Endothelial cell of umbilical vein (primary cell): ENCODE measurements around the gene CLTCL1. TPM values are rescaled to one million over a fixed set of nuclear protein-coding genes. Genes with fewer than 3 reads are reported as not detected.

ENCODE experiments used
- BruUV-seq: library from RNA; stranded (reverse); fragments of 400-500 nt; replicated peaks from 2 replicates; lab custom pipeline; 2021; lab: Mats Ljungman, UMichigan
- CTCF ChIA-PET: fragments of 300-600, 350-600 bp; sonication (Branson Sonifier 250); formaldehyde crosslinking; loops from one replicate; lab custom pipeline; 2021; ENCODE audit warnings: antibody characterized with exemption, inconsistent platforms; lab: Charles Lee
- POLR2A ChIA-PET: fragments of 300-600, 350-600 bp; sonication (Branson Sonifier 250); formaldehyde crosslinking; loops from one replicate; lab custom pipeline; 2021; ENCODE audit warnings: antibody characterized with exemption, inconsistent platforms; lab: Charles Lee
- DNase-seq: peaks from one replicate; pipeline ENCODE4 v3.0.0-alpha.2; 2011; ENCODE audit warnings: low read depth, low spot score
- FAIRE-seq: peaks from 2 replicates; lab custom pipeline; 2011; peaks lifted over from hg19 to GRCh38; lab: Jason Lieb, UNC
- H2AFZ ChIP-seq: 2 replicates; pipeline ENCODE4 v1.6.0; 2012; ENCODE audit warnings: low read depth, low read length, control low read depth, inconsistent platforms
- H3K27ac ChIP-seq: 2 replicates; pipeline ENCODE4 v1.5.1; 2011; ENCODE audit warnings: low read depth, mild to moderate bottlenecking, control low read depth, low read length, moderate library complexity; ENCODE audit not compliant: insufficient read depth
- H3K27me3 ChIP-seq, 2 experiments: 2 replicates each; pipeline versions ENCODE4 v1.6.0 to v1.6.1; 2011; ENCODE audit warnings: low read length in 2 of 2, mixed read lengths in 1 of 2; ENCODE audit not compliant: control insufficient read depth in 2 of 2, insufficient read depth in 2 of 2
- H3K36me3 ChIP-seq, 2 experiments: 2 replicates in 1 of 2; 3 replicates in 1 of 2; pipeline ENCODE4 v1.5.1; 2011; ENCODE audit warnings: low read length in 2 of 2, mild to moderate bottlenecking in 1 of 2, moderate library complexity in 1 of 2; ENCODE audit not compliant: control insufficient read depth in 2 of 2, insufficient read depth in 2 of 2; ENCODE audit errors: extremely low read depth in 1 of 2
- H3K4me1 ChIP-seq: 3 replicates; pipeline ENCODE4 v1.5.1; 2011; ENCODE audit warnings: mild to moderate bottlenecking, low read length; ENCODE audit not compliant: control insufficient read depth, insufficient read depth; ENCODE audit errors: extremely low read depth
- H3K4me2 ChIP-seq: 2 replicates; pipeline ENCODE4 v1.6.1; 2011; ENCODE audit warnings: low read length, control low read depth, mixed read lengths; ENCODE audit not compliant: insufficient read depth
- H3K4me3 ChIP-seq, 3 experiments: fragments of 200-600 bp in 1 of 3; sonication (generic), shearing (Covaris generic) in 1 of 3; replicated peaks in 1 of 3; 2 replicates each; pipeline ENCODE4 v1.5.1; 2011 to 2016; ENCODE audit warnings: control low read depth in 3 of 3, low read length in 3 of 3, mild to moderate bottlenecking in 2 of 3, inconsistent platforms in 1 of 3, low read depth in 1 of 3, moderate library complexity in 1 of 3; ENCODE audit not compliant: insufficient read depth in 1 of 3
- H3K79me2 ChIP-seq: 2 replicates; pipeline ENCODE4 v1.6.0; 2012; ENCODE audit warnings: low read length, inconsistent platforms; ENCODE audit not compliant: control insufficient read depth, insufficient read depth
- H3K9ac ChIP-seq: replicated peaks from 2 replicates; pipeline ENCODE3; 2011; ENCODE audit warnings: low read length, control low read depth; ENCODE audit not compliant: insufficient read depth; ENCODE audit errors: extremely low read depth
- H3K9me1 ChIP-seq: replicated peaks from 3 replicates; pipeline ENCODE4 v1.6.0; 2011; ENCODE audit warnings: mild to moderate bottlenecking, low read length; ENCODE audit not compliant: control insufficient read depth, insufficient read depth; ENCODE audit errors: extremely low read depth
- H3K9me3 ChIP-seq: replicated peaks from 2 replicates; pipeline ENCODE4 v1.5.1; 2012; ENCODE audit warnings: low read length, inconsistent platforms; ENCODE audit not compliant: control insufficient read depth, insufficient read depth
- H4K20me1 ChIP-seq: replicated peaks from 2 replicates; pipeline ENCODE3; 2011; ENCODE audit warnings: mild to moderate bottlenecking, low read length; ENCODE audit not compliant: control insufficient read depth, insufficient read depth; ENCODE audit errors: extremely low read depth
- EZH2 ChIP-seq: IDR thresholded peaks from 2 replicates; pipeline ENCODE4 v1.6.1; 2012; ENCODE audit warnings: borderline replicate concordance, low read depth, mild to moderate bottlenecking, moderate library complexity, low read length, inconsistent platforms; ENCODE audit not compliant: severe bottlenecking
- FOS ChIP-seq: IDR thresholded peaks from 2 replicates; pipeline ENCODE4 v1.6.1; 2011; ENCODE audit warnings: mild to moderate bottlenecking, low read length, moderate library complexity, borderline replicate concordance; ENCODE audit not compliant: insufficient read depth
- GATA2 ChIP-seq: IDR thresholded peaks from 2 replicates; pipeline ENCODE4 v1.7.0; 2011; ENCODE audit warnings: low read depth, mild to moderate bottlenecking, moderate library complexity, mixed read lengths, low read length; ENCODE audit not compliant: insufficient read length, insufficient read depth
- JUN ChIP-seq: IDR thresholded peaks from 2 replicates; pipeline ENCODE4 v1.6.1; 2011; ENCODE audit warnings: borderline replicate concordance, low read depth; ENCODE audit not compliant: insufficient read length, insufficient read depth
- MYC ChIP-seq: IDR thresholded peaks from one replicate; pipeline ENCODE4 v1.6.1; 2011; ENCODE audit warnings: mild to moderate bottlenecking, low read depth, low read length
- POLR2A ChIP-seq: IDR thresholded peaks from 2 replicates; pipeline ENCODE4 v1.6.1; 2012; ENCODE audit warnings: low read depth, mild to moderate bottlenecking, control low read depth, low read length
- POLR2AphosphoS5 ChIP-seq: IDR thresholded peaks from 2 replicates; pipeline ENCODE4 v1.6.1; 2012; ENCODE audit warnings: low read depth, mild to moderate bottlenecking, control low read depth, low read length, moderate library complexity; ENCODE audit not compliant: insufficient read depth
- dilution Hi-C: fragments of 300-500 bp; cut with MboI; formaldehyde crosslinking; loops from one replicate; pipeline ENCODE4 v1.15.0; 2019; ENCODE audit warnings: low sequenced_read_pairs; ENCODE audit not compliant: extremely low pct_ligation_motif_present
- intact Hi-C: fragments of 100-400 bp; cut with micrococcal nuclease; formaldehyde crosslinking; loops from one replicate; pipeline ENCODE4 v1.10.0; 2022
- polyA plus RNA-seq, 4 experiments: library from polyadenylated mRNA; depleted of rRNA in 3 of 4; stranded (reverse) in 3 of 4; unstranded in 1 of 4; fragments of >200 nt; gene quantifications; 2 replicates each; pipeline versions ENCODE4 v1.2.1 to v1.2.3, GENCODE V29; 2011 to 2012; ENCODE audit warnings: missing spikeins in 1 of 4
- total RNA-seq: library from RNA; stranded (reverse); gene quantifications from 2 replicates; pipeline ENCODE4 v1.2.3, GENCODE V29; 2021
- TF ChIP-seq, protein P1 (sequence below), 2 donors: IDR thresholded peaks; 1 replicate in 1 of 2; 2 replicates in 1 of 2; pipeline ENCODE4 v1.5.1; 2011; ENCODE audit warnings: low read length in 2 of 2, mild to moderate bottlenecking in 2 of 2, moderate library complexity in 2 of 2, control low read depth in 1 of 2, inconsistent platforms in 1 of 2, low read depth in 1 of 2; ENCODE audit not compliant: insufficient read depth in 1 of 2; ENCODE audit errors: extremely low read depth in 1 of 2
- TF ChIP-seq, protein P2 (sequence below): IDR thresholded peaks from 2 replicates; pipeline ENCODE4 v1.6.1; 2011; ENCODE audit not compliant: insufficient read depth, insufficient read length

Gene CLTCL1
- total and polyA plus RNA-seq, 2 donors (not counting 3 experiments of a cell fraction or from before 2014, with no cell fraction given), result 5.0 to 6.2 TPM

DNA sequence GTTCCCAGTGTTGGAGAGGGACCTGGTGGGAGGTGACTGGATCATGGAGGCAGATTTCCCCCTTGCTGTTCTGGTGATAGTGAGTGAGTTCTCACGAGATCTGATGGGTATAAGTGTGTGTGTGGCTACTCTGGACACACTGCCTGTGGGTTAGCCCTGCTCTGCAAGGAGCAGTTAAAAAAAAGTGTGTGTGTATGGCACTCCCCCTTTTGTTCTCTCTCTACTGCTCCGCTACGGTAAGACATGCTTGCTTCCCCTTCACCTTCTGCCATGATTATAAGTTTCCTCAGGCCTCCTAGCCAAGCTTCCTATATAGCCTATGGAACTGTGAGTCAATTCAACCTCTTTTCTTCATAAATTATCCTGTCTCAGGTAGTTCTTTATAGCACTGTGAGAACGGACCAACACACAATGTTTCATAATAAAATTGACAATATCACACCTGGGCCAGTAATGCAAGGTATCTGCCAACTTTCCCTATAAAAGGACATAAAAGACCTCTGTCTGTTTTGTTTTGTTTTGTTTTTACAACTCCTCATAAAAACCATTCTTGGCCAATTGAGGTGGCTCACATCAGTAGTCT is 20.2 kb downstream of the CLTCL1 start:
- Histone ChIP-seq H3K27ac (no peak overlapping the region), H3K4me3 (no peak overlapping the region), H3K27me3 (no peaks in the 10 kb centered on the region), H3K4me1 (no peaks in the 10 kb centered on the region), H3K36me3 (no peaks in the 10 kb centered on the region), H4K20me1 (no peaks in the 10 kb centered on the region), H2AFZ (no peak overlapping the region), H3K9ac (no peak overlapping the region), H3K9me1 (no peaks in the 10 kb centered on the region), H3K9me3 (no peaks in the 10 kb centered on the region), H3K4me2 (no peak overlapping the region), H3K79me2 (no peaks in the 10 kb centered on the region)
- ChIA-PET POLR2A (no interaction called here), CTCF (interaction anchor here (0.7 kb wide), 1 partner anchor 64 kb away, joined by 3 read pairs; no protein-coding TSS in a partner anchor)
- intact Hi-C loops, result no loop called here
- no peak for FAIRE-seq
- dilution Hi-C loops, result no loop called here
- DNase-seq, result no peak
- TF ChIP-seq EZH2 (no peak), JUN (no peak), MYC (no peak), POLR2A (no peak), GATA2 (no peak), FOS (no peak), POLR2AphosphoS5 (no peak)
- TF ChIP-seq, protein P1, sequence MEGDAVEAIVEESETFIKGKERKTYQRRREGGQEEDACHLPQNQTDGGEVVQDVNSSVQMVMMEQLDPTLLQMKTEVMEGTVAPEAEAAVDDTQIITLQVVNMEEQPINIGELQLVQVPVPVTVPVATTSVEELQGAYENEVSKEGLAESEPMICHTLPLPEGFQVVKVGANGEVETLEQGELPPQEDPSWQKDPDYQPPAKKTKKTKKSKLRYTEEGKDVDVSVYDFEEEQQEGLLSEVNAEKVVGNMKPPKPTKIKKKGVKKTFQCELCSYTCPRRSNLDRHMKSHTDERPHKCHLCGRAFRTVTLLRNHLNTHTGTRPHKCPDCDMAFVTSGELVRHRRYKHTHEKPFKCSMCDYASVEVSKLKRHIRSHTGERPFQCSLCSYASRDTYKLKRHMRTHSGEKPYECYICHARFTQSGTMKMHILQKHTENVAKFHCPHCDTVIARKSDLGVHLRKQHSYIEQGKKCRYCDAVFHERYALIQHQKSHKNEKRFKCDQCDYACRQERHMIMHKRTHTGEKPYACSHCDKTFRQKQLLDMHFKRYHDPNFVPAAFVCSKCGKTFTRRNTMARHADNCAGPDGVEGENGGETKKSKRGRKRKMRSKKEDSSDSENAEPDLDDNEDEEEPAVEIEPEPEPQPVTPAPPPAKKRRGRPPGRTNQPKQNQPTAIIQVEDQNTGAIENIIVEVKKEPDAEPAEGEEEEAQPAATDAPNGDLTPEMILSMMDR (IDR thresholded peaks at IDR 0.05; ENCODE audit: extremely low read depth in 1 of 2, insufficient read depth in 1 of 2, low read depth in 1 of 2, low read length in 2 of 2), result no peak
- TF ChIP-seq, protein P2, sequence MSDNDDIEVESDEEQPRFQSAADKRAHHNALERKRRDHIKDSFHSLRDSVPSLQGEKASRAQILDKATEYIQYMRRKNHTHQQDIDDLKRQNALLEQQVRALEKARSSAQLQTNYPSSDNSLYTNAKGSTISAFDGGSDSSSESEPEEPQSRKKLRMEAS, result no peak
- no TSS peak for BruUV-seq
